K562 (cell line): ENCODE data around the gene WDR45B. TPM values are rescaled to one million over a fixed set of nuclear protein-coding genes. Genes with fewer than 3 reads are reported as not detected.

Experiments
- ATAC-seq: fragments of 200-7000 bp; cut with Tn5 transposase; 3 replicates; pipeline ENCODE4 v1.9.1; 2020; ENCODE audit warnings: moderate library complexity
- BruUV-seq: library from RNA; stranded (reverse); fragments of 400-500 nt; replicated peaks from 2 replicates; lab custom pipeline; 2021; lab: Mats Ljungman, UMichigan
- CTCF ChIA-PET: fragments of 300-600 bp; formaldehyde crosslinking; extraction: SDS; loops from one replicate; lab custom pipeline; 2021; ENCODE audit warnings: low intra/inter-chr PET ratio; lab: Yijun Ruan, JAX
- POLR2A ChIA-PET: fragments of 300-600, 350-650 bp; sonication (Branson Sonifier 250); formaldehyde crosslinking; extraction: SDS; loops from one replicate; lab custom pipeline; 2021; ENCODE audit warnings: antibody characterized with exemption, inconsistent platforms; lab: Yijun Ruan, JAX
- DNase-seq, 4 experiments: peaks; one replicate each; pipeline versions ENCODE4 v3.0.0 to v3.0.0-alpha.2; 2011 to 2018; ENCODE audit warnings: low spot score in 3 of 4, mixed read lengths in 3 of 4; ENCODE audit errors: extremely low read depth in 1 of 4
- FAIRE-seq: peaks from 2 replicates; lab custom pipeline; 2011; peaks lifted over from hg19 to GRCh38; lab: Jason Lieb, UNC
- H2AFZ ChIP-seq: 2 replicates; pipeline ENCODE4 v1.6.0; 2011; ENCODE audit warnings: low read depth, low read length, control low read depth, inconsistent platforms
- H3K27ac ChIP-seq: fragments of 200-600 bp; 3 replicates; pipeline ENCODE4 v1.8.0; 2011; ENCODE audit warnings: low read depth, mild to moderate bottlenecking, control low read depth, inconsistent platforms, low read length, moderate library complexity, mixed read lengths; ENCODE audit errors: extremely low read depth
- H3K27me3 ChIP-seq, 2 experiments: fragments of 300-600 bp in 1 of 2; 2 replicates in 1 of 2; 3 replicates in 1 of 2; pipeline versions ENCODE4 v1.6.0 to v1.8.0; 2011; ENCODE audit warnings: inconsistent platforms in 2 of 2, low read length in 2 of 2, mild to moderate bottlenecking in 1 of 2, mixed read lengths in 1 of 2, moderate library complexity in 1 of 2; ENCODE audit not compliant: control insufficient read depth in 2 of 2, insufficient read depth in 2 of 2
- H3K36me3 ChIP-seq: fragments of 300-600 bp; 3 replicates; pipeline ENCODE4 v1.8.0; 2011; ENCODE audit warnings: mild to moderate bottlenecking, low read length, inconsistent platforms; ENCODE audit not compliant: control insufficient read depth, insufficient read depth
- H3K4me1 ChIP-seq, 2 experiments: fragments of 200-600 bp in 1 of 2; replicated peaks in 1 of 2; 2 replicates in 1 of 2; 3 replicates in 1 of 2; pipeline versions ENCODE4 v1.5.1 to v1.8.0; 2011; ENCODE audit warnings: inconsistent platforms in 2 of 2, low read length in 2 of 2, mild to moderate bottlenecking in 1 of 2, mixed read lengths in 1 of 2, moderate library complexity in 1 of 2; ENCODE audit not compliant: control insufficient read depth in 2 of 2, insufficient read depth in 2 of 2
- H3K4me2 ChIP-seq: 2 replicates; pipeline ENCODE4 v1.6.1; 2011; ENCODE audit warnings: low read length, control low read depth, inconsistent platforms, mixed read lengths; ENCODE audit not compliant: insufficient read depth
- H3K4me3 ChIP-seq: fragments of 200-600 bp; sonication (generic), shearing (Covaris generic); 2 replicates; pipeline ENCODE4 v1.5.1; 2016; ENCODE audit warnings: control low read depth, inconsistent platforms
- H3K79me2 ChIP-seq: fragments of 200-600 bp; 3 replicates; pipeline ENCODE4 v1.8.0; 2011; ENCODE audit warnings: low read length, inconsistent platforms; ENCODE audit not compliant: control insufficient read depth, insufficient read depth
- H3K9ac ChIP-seq, 2 experiments: 2 replicates each; pipeline versions ENCODE4 v1.6.0 to v1.6.1; 2011; ENCODE audit warnings: low read depth in 2 of 2, low read length in 2 of 2, control low read depth in 1 of 2, inconsistent platforms in 1 of 2, mild to moderate bottlenecking in 1 of 2, mixed read lengths in 1 of 2; ENCODE audit not compliant: insufficient read depth in 1 of 2
- H3K9me1 ChIP-seq: one replicate; pipeline ENCODE4 v1.6.0; 2011; ENCODE audit warnings: inconsistent platforms, mild to moderate bottlenecking, low read length, moderate library complexity; ENCODE audit not compliant: control insufficient read depth, insufficient read depth
- H3K9me3 ChIP-seq: replicated peaks from 2 replicates; pipeline ENCODE4 v1.5.1; 2011; ENCODE audit warnings: low read depth, low read length, inconsistent platforms; ENCODE audit not compliant: control insufficient read depth, insufficient read depth
- H4K20me1 ChIP-seq: replicated peaks from 2 replicates; pipeline ENCODE4 v1.6.1; 2011; ENCODE audit warnings: low read length, inconsistent platforms, mixed read lengths; ENCODE audit not compliant: control insufficient read depth, insufficient read depth
- ARID3A ChIP-seq: IDR thresholded peaks from 2 replicates; pipeline ENCODE4 v1.6.1; 2012; ENCODE audit warnings: low read depth, low read length, improper control_type of control experiment, borderline replicate concordance
- DEAF1 ChIP-seq: fragments of 450-650 bp; formaldehyde crosslinking; IDR thresholded peaks from 2 replicates; pipeline ENCODE4 v1.4.0; 2020; ENCODE audit warnings: mild to moderate bottlenecking, moderate library complexity
- ELF4 ChIP-seq: fragments of 450-650 bp; formaldehyde crosslinking; IDR thresholded peaks from 2 replicates; pipeline ENCODE4 v1.4.0; 2022; ENCODE audit warnings: missing genetic modification characterization
- FOXO4 ChIP-seq: fragments of 450-650 bp; formaldehyde crosslinking; IDR thresholded peaks from 2 replicates; pipeline ENCODE4 v1.4.0; 2020; ENCODE audit warnings: mild to moderate bottlenecking, moderate library complexity
- HNRNPK ChIP-seq: fragments of 200-400 bp; formaldehyde crosslinking; IDR thresholded peaks from one replicate; pipeline ENCODE4 v1.6.1; 2018; ENCODE audit warnings: mild to moderate bottlenecking, low read depth, low read length; ENCODE audit not compliant: poor library complexity, severe bottlenecking
- IRF2 ChIP-seq: sonication (generic); formaldehyde crosslinking; IDR thresholded peaks from 2 replicates; pipeline ENCODE4 v1.8.1; 2022; ENCODE audit warnings: mild to moderate bottlenecking, missing genetic modification reagents
- MAFK ChIP-seq: IDR thresholded peaks from 2 replicates; pipeline ENCODE4 v1.6.1; 2011; ENCODE audit warnings: low read length, improper control_type of control experiment
- NFRKB ChIP-seq: fragments of 450-650 bp; IDR thresholded peaks from 2 replicates; pipeline ENCODE4 v1.6.1; 2016; ENCODE audit warnings: low read depth
- POLR2G ChIP-seq: fragments of 200-400 bp; formaldehyde crosslinking; IDR thresholded peaks from 2 replicates; pipeline ENCODE4 v1.6.1; 2017; ENCODE audit warnings: low read depth, mild to moderate bottlenecking, antibody characterized with exemption, low read length, moderate library complexity
- THAP12 ChIP-seq: fragments of 250-450 bp; sonication (Bioruptor Pico); IDR thresholded peaks from 2 replicates; pipeline ENCODE4 v1.9.0; 2021; ENCODE audit warnings: mild to moderate bottlenecking, inconsistent platforms
- USF2 ChIP-seq: sonication (generic); formaldehyde crosslinking; IDR thresholded peaks from 2 replicates; pipeline ENCODE4 v1.5.0; 2020; ENCODE audit warnings: missing genetic modification reagents
- ZNF3 ChIP-seq: fragments of 250-450 bp; sonication (Bioruptor Pico); IDR thresholded peaks from 2 replicates; pipeline ENCODE4 v1.5.0; 2021; ENCODE audit warnings: mild to moderate bottlenecking, moderate library complexity
- ZNF311 ChIP-seq: fragments of 250-450 bp; sonication (Bioruptor Pico); IDR thresholded peaks from 2 replicates; pipeline ENCODE4 v1.4.0; 2020; ENCODE audit warnings: mild to moderate bottlenecking, moderate library complexity
- WGBS: fragments of 100-300 bp; shearing (Covaris generic); methylation state at CpG from one replicate; pipeline ENCODE4 v1.1.6; 2016; ENCODE audit warnings: low coverage, mixed read lengths; ENCODE audit not compliant: insufficient coverage; ENCODE audit errors: missing lambda C conversion rate; 5-methylcytosine and 5-hydroxymethylcytosine counted together
- in situ Hi-C: fragments of 300-500 bp; cut with MboI; formaldehyde crosslinking; loops from 4 replicates; pipeline ENCODE4 v1.15.0; 2018; ENCODE audit warnings: inconsistent platforms, mixed read lengths
- intact Hi-C: fragments of 100-400 bp; cut with micrococcal nuclease; formaldehyde crosslinking; loops from 2 replicates; pipeline ENCODE4 v1.14.2; 2022
- polyA plus RNA-seq, 8 experiments: library from polyadenylated mRNA; depleted of rRNA in 4 of 8; stranded (reverse) in 5 of 8; unstranded in 3 of 8; fragments of >200 nt; fragmentation: Nextera tagmentation in 2 of 8; fragmentation: Illumina TruSeq in 1 of 8; extraction: Ambion mirVana in 2 of 8; extraction: Trizol in 1 of 8; gene quantifications; 2 replicates each; pipeline versions ENCODE4 v1.2.1 to v1.2.3, GENCODE V29; 2011 to 2014; ENCODE audit warnings: inconsistent platforms in 1 of 8, missing spikeins in 1 of 8
- total RNA-seq, 7 experiments: library from RNA; depleted of rRNA in 6 of 7; stranded (reverse); fragments of >200 nt in 6 of 7; fragmentation: Illumina TruSeq in 2 of 7; extraction: Trizol in 2 of 7; gene quantifications; 2 replicates each; pipeline versions ENCODE4 v1.2.1 to v1.2.3, GENCODE V29; 2011 to 2021; ENCODE audit warnings: low replicate concordance in 1 of 7

Gene WDR45B
- total and polyA plus RNA-seq, 9 of the 15 experiments (the other 6 are each of a cell fraction or from before 2014, with no cell fraction given), result 0.72 to 74.4 (median 35.9) TPM

GRCh38 chr17:82619641-82620040 lies 28.6 kb downstream of the WDR45B start:
- Histone ChIP-seq H3K4me2 (no peak overlapping the region), H2AFZ (no peak overlapping the region), H3K4me1 (peaks cover 0 to 5% of the 10 kb centered on the region in 2 experiments; a peak in 2 of 5 replicates), H3K9me1 (no peaks in the 10 kb centered on the region), H4K20me1 (no peaks in the 10 kb centered on the region; the same call in 1 of the 2 replicates), H3K27me3 (no peaks in the 10 kb centered on the region), H3K9ac (peak overlapping the region in 1 of 2 experiments; percentile 52; a peak in 2 of 4 replicates), H3K4me3 (no peak overlapping the region), H3K27ac (no peak overlapping the region), H3K79me2 (no peaks in the 10 kb centered on the region; the same call in 2 of the 3 replicates), H3K9me3 (no peaks in the 10 kb centered on the region), H3K36me3 (peaks cover 84% of the 10 kb centered on the region)
- ChIA-PET CTCF (no interaction called here), POLR2A (interaction anchor here (0.5 kb wide), 1 partner anchor 275 kb away, joined by 3 read pairs; no protein-coding TSS in a partner anchor)
- FAIRE-seq, result no peak
- in situ Hi-C loops (no loop called here), intact Hi-C loops (no loop called here)
- TF ChIP-seq DEAF1 (CRISPR knock-in tag), result no peak
- TF ChIP-seq USF2 (CRISPR knock-in tag), result no peak
- TF ChIP-seq POLR2G, result no peak
- no peak for TF ChIP-seq ZNF3 (CRISPR knock-in tag)
- no peak for TF ChIP-seq FOXO4 (CRISPR knock-in tag)
- TF ChIP-seq IRF2 (CRISPR knock-in tag), result no peak
- no peak for TF ChIP-seq MAFK
- TF ChIP-seq NFRKB, result no peak
- TF ChIP-seq ZNF311, result no peak
- TF ChIP-seq ELF4, result no peak
- no peak for TF ChIP-seq HNRNPK
- no peak for TF ChIP-seq ARID3A
- no peak for TF ChIP-seq THAP12
- DNase-seq, result no peak
- no TSS peak for BruUV-seq
- ATAC-seq, result no peak
- WGBS, result 81% methylated on average over 9 of the region's 10 CpGs
